T-helper 1 cell treated with Interleukin-12 subunit alpha and Interleukin-12 subunit beta and Interleukin-4 antibody, amounts not matched to agents 30 ng/mL and 1 ng/mL, for 36 hours (primary cell): ENCODE results near the gene SS18L1. TPM values are rescaled to one million over a fixed set of nuclear protein-coding genes. Genes with fewer than 3 reads are reported as not detected.

Experiments
- intact Hi-C: fragments of 100-400 bp; cut with micrococcal nuclease; formaldehyde crosslinking; loops from one replicate; pipeline ENCODE4 v1.15.1; 2024
- total RNA-seq: library from RNA; stranded (reverse); gene quantifications from 2 replicates; pipeline ENCODE4 v1.2.3, GENCODE V29; 2022

The SS18L1 gene, protein sequence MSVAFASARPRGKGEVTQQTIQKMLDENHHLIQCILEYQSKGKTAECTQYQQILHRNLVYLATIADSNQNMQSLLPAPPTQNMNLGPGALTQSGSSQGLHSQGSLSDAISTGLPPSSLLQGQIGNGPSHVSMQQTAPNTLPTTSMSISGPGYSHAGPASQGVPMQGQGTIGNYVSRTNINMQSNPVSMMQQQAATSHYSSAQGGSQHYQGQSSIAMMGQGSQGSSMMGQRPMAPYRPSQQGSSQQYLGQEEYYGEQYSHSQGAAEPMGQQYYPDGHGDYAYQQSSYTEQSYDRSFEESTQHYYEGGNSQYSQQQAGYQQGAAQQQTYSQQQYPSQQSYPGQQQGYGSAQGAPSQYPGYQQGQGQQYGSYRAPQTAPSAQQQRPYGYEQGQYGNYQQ
- total RNA-seq: 19.7 and 20.4 TPM in 2 replicates

DNA sequence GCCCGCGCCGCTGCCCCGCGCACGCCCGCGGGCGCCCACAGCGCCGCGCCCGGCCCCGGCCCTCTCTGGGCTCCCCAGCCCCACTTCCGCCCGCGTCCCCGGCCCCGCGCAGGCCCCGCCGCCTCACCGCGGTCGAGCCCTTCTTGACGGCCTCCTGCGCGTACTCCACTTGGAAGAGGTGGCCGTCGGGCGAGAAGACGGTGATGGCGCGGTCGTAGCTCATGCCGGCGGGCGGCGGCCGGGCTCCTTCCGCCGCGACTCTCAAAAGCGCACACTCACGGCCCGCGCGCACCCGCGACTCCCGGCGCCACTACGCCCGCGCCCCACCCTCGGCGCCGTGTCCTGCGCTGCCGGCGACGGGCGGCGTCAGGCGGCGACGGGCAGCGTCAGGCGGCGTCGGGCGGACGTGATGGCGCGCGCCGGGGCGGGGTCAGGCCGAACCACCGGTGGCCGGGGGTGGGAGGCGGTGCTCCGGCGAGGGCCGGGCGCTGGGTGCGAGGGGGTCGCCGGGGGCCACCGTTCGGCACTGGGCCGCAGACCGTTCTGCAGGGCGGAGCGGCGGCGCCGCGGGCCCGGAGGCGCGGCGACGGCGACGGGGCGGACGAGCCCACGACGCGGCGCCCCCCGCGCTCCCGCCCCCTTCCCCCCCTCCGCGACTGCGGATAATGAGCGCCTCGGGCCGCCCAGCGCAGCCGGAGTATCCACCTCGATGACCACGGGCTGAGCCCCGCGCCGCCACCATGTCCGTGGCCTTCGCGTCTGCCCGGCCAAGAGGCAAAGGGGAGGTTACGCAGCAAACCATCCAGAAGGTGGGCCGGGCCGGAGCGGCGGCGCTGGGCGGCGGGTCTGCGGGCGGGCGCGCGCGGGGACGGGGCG, at the start of gene SS18L1, which contains the start of gene PSMA7:
SS18L1 (plus strand) TSS at position 689 of the 876 bp plus-strand sequence; CDS start at position 741, 52 bp downstream.
PSMA7 (minus strand) TSS at position 314 of the 876 bp plus-strand sequence; CDS start at position 223, 91 bp downstream.
- intact Hi-C loops: loop anchor here (1.0 to 5.0 kb wide), 5 partner anchors 21 to 244 kb away; partner anchors contain the start of genes ADRM1, LSM14B, OSBPL2 and RPS21

DNA sequence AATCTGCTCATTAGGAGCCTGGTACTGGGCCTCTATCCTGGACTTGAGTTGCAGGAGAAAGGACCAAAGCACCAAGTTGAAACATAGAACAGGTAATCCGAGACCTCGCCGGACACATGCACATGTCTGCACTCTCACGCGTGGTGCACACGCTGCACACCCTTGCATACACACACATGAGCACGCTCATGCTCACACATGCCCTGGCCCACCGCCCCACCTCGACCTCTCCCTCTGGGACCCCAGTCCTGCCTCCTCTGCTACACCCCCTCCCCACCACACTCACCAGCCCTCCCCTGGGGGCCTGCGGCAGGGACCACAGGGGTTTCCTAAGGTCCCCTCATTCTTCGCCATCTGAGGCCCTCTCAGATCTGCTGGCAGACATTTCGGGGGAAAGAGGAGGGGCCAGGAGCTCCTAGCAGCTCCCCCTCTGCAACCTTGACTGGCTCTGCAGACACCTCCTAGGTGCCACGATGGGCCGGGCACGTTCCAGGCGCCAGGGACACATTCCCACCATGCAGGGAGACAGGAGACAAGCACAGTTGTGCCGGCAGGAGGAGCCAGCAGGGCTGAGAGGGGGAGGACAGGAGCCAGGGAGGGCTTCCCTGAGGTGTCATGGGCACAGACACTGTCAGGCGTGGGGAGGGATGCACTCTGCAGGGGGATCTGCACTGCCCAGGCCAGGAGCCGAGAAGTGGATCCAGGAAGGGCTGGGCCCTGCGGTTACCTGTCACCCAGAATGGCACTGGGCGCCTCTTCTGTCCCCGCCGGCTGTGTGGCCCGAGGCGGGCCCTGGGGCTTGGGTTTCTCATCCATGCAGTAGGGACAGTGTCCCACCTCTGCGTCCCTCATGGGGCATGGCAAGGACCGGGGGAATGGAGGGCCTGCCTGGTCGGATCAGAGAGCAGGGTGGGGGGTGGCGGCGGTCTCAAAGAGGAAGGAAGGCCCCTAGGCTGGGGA, 46.9 kb upstream of the SS18L1 start:
- intact Hi-C loops: no loop called here

DNA sequence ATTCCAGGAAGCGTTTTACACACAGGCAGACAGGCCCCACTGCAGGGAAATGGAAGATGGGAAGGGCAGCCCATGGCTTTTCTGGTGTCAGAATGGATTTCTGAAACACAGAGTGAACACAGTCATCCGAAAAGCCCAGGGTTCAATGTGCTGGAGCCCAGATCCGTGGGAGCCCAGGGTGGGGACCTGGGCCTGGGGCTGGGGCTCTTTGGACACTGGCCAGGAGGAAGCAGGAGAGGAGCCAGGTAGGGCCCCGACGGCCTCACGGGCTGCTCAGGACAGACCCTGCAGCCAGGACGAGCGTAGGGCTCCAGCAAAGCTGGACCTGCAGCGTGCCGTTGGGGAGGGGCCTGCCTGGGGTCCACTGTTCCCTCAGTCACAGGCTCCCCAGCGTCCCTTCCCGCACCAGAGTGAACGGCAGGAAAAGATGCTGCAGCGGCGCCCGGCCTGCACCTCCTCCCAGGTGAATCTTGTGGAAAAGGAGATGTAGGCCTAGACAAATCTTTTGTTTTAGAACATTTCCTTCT, 45.6 kb upstream of the SS18L1 start:
- intact Hi-C loops: no loop called here

DNA sequence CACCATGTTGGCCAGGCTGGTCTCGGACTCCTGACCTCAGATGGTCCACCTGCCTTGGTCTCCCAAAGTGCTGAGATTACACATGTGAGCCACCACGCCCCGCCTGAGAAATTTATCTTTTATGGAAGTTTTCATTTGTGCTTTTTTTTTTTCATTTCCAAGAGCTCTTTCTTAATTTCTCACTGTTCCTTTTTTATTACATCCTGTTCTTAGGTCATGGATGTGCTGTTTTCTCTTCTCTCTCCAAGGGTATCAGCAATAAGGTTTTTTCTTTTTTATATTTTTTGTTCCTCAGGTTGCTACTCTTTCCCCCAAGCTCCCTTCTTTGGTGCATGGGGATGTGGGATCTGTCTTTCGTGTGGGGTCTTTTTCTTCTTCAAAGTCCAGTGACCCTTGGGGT, 42.5 kb upstream of the SS18L1 start:
- intact Hi-C loops: no loop called here

DNA sequence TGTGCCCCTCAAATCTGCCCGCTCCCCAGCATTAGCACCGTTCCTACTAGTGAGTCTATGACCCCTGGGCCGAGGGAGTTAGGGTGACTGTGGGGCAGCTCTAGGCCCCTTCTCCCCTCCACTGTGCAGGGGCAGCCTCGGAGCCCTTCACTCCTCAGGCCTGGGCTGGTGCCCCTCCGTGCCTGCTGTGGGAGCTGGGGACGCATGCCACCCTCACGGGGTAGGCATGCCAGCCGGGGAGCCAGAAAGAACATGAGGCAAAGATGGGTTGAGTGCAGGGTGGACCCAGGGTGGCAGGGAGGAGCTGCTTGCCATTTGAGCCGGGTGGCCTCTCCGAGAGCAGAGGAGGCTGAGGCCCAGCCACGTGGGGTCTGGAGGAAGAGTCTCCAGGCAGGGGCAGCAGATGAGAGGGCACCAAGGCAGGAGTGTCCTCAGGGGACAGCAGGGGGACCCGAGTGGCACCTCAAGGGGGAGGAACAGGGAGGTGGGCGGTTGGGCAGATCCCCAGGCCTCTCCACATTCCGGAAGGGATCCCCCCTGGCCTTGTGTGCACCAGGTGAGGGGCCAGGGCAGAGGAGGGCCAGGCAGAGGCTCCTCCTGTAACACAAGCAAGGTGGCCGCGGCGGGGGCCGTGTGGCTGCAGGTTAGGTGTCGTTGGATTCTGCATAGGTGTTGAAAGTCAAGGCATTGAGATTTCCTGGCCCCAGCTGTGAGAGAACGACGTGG, 39.9 kb upstream of the SS18L1 start:
- intact Hi-C loops: no loop called here

DNA sequence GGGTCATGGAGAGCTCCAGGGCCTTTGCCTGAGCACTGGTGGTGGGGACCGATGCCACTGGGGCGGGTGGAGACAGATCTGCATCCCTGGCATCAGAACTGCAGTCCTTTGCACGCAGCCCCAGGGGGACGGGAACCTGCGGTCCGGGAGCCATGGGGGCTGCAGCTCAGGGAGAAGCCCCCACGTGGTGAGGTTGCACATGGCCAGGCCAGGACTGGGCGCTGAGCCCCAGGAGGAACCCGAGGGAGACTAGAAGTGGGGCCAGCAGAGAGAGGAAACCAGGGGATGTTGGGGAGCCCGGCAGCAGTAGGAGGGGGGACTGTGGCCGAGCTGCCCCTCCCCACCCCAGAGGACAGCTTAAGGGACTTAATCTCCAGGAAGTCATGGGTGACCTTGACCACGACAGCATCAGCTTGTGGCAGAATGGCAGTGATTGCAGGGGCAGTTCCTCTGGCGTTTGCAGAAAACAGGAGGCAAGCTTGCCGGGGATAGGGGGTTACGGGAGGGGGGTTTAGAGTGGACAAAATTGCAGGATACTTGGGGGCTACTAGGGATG, 39.3 kb upstream of the SS18L1 start:
- intact Hi-C loops: no loop called here

DNA sequence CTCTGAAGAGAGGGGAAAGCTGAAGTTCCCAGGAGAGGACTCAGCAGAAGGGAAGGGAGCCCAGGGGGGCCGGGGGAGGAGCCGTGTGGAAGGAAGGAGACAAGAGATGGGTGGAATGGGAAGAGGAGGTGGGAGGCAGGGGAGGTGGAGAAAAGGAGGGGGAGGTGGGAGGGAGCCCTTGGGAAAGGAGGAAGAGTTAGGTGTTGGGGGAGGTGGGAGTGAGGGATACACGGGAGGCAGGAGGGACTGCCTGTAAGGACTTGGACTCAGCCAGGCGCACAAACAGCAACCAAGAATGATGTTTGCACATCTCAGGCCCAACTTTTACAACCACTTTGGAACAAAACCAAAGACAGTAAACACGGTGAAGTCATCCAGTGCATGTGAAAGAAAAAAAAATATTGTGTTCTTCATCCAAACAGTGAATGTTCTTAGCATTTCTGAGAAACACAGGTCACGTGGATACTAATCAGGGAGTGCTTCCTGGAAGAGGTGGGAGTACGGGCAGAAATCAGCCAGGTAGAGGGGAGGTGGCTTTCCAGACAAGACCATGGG, 38.7 kb upstream of the SS18L1 start:
- intact Hi-C loops: no loop called here

DNA sequence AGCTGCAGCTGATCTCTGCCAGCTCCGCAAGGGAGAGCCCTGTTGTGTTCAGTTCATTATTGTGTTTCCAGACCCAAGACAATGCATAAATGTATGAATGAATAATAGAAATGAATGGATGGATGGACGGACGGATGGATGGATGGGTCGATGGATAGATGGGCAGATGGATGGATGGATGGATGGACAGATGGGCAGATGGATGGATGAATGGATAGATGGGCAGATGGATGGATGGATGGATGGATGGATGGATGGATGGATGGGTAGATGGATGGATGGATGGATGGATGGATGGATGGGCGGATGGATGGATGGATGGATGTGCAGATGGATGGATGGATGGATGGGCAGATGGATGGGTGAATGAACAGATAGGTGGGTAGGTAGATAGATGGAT, 38.0 kb upstream of the SS18L1 start:
- intact Hi-C loops: no loop called here

DNA sequence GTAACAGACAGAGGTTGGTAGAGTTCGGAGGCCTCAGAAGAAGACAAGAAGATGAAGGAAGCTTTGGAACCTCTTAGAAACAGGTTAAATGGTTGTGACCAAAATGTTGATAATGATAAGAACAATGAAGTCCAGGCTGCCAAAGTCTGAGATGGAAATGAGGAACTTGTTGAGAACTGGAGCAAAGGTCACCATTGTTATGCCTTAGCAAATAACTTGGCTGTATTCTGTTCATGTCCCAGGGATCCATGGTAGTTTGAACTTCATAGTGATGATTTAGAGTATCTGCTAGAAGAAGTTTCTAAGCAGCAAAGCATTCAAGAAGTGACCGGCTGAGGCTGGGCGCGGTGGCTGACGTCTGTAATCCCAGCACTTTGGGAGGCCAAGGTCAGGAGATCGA, 32.4 kb upstream of the SS18L1 start:
- intact Hi-C loops: no loop called here

DNA sequence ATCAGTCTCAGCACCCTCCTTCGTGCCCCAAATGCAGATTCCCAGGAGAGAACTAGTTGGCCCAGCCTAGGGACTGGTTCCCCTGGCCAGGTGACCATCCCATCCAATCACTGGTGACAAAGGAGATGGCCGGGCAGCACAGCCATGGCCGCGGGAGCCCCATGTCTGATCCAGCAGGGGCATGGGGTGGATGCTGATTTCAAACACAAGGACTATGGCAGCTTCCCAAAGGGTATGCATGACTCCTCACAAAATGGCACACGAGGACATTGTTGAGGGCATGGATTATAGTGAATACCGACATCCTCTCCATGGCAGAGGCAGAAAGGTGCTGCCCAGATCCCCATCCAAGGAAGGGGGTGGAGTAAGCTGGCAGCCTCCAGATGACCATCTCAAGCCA, 31.2 kb upstream of the SS18L1 start:
- intact Hi-C loops: no loop called here

DNA sequence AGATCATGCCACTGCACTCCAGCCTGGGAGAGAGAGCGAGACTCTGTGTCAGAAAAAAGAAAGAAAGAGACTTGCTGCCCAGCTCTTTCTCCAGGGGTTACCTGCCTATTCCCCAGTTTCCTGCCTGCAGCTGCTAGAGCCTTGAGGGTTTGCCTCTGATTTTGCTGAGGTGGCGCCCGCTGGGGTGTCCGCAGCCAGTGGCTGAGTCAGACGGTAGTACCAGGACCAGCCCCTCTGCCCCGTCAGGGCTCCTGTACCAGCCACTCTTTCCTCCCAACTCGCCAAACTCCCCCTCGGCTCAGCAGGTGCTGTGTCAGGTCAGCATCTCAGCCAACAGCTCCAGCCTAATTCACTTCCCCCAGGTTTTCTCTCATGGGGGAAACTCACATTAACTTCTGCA, 28.7 kb upstream of the SS18L1 start:
- intact Hi-C loops: no loop called here

DNA sequence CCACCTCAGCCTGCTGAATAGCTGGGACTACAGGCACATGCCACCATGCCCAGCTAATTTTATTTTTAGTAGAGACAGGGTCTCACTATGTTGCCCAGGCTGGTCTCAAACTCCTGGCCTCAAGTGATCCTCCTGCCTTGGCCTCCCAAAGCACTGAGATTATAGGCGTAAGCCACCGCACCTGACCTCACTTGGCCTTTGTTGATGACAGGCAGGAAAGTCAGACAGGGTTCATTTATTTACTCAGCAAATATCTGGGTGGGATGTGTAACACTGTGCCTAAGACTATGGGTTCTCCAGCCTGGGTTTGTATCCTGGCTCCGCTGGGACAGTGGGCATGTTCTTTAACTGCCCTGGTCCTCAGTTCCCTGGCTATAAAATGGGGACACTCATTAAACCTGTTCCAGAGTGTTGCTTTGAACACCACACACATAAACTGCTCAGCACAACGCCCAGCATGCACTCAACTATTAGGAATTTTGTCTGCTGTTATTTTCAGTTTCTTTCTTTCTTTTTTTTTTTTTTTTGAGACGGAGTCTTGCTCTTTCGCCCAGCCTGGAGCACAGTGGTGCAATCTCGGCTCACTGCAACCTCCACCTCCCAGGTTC, 27.7 kb upstream of the SS18L1 start:
- intact Hi-C loops: loop anchor here (2.0 kb wide), 1 partner anchor 27 kb away; no protein-coding TSS in a partner anchor

DNA sequence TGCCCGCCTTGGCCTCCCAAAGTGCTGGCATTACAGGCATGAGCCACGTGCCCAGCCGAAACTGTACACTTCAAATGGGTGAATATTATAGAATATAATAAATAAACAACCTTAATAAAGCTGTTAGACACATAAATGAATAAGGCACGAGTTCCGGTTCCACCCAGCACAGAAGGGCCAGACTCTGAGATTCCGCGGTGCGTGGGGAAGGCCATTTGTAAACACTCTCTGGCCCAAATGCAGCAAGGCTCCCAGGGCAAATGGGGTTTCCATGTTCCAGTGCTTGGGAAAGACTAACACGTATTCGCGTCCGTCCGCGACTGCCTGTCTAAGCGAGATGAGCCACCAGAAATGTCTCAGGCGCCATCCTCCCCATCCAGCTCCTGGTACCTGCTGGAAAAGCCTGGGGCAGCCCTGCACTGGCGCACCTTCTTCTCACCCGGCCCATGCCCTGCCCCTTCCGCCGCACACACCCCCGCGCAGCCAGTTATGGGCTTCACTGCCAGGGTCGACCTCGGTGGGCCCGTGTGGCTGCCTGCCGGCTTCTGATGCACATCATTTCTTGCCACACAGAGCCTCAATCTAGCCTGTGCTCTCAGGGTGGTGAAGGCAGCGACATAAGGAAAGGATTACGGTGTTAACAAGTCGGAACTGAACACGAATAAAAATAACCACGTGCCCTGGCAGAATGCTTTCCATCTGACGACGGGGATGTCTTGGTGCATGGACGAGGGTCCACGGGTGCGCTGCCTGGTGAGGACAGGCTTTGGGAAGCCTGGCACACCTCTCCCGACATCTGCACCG, 26.8 kb upstream of the SS18L1 start:
- intact Hi-C loops: loop anchor here (2.0 kb wide), 1 partner anchor 28 kb away; no protein-coding TSS in a partner anchor

DNA sequence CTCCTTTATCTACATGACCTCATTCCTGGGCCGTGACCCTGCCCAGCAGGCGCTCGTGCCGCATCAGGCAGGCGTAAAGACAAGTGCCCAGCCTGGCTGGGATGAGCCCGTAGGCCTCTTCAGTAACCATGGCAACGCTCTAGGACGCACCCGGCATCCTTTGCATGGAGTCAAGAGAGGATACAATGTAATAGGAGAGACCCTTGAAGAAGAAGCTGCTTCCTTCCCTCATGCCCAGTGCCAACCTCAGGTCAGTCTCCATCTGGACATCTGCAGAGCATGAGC, 26.3 kb upstream of the SS18L1 start:
- intact Hi-C loops: loop anchor here (2.0 kb wide), 1 partner anchor 29 kb away; no protein-coding TSS in a partner anchor

DNA sequence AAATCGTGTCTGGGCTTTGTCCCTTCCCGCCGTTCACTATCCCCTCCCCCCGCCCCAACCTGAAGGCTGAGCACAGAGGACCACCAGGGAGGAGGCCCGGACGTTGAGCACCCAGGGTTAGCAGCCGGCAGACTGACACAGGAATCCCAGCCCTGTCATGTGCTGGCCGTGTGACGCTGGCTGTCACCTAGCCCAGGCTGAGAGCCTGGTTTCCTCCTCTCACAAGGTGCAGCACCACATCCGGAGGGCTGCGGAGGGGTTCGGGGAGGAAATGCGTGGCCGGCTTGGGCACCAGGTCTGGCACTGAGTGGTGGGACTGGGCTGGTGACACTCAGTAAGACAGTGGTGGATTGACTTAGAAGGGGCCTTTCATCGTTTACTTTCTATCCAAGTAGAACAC, 25.9 kb upstream of the SS18L1 start:
- intact Hi-C loops: loop anchor here (2.0 kb wide), 1 partner anchor 29 kb away; no protein-coding TSS in a partner anchor

DNA sequence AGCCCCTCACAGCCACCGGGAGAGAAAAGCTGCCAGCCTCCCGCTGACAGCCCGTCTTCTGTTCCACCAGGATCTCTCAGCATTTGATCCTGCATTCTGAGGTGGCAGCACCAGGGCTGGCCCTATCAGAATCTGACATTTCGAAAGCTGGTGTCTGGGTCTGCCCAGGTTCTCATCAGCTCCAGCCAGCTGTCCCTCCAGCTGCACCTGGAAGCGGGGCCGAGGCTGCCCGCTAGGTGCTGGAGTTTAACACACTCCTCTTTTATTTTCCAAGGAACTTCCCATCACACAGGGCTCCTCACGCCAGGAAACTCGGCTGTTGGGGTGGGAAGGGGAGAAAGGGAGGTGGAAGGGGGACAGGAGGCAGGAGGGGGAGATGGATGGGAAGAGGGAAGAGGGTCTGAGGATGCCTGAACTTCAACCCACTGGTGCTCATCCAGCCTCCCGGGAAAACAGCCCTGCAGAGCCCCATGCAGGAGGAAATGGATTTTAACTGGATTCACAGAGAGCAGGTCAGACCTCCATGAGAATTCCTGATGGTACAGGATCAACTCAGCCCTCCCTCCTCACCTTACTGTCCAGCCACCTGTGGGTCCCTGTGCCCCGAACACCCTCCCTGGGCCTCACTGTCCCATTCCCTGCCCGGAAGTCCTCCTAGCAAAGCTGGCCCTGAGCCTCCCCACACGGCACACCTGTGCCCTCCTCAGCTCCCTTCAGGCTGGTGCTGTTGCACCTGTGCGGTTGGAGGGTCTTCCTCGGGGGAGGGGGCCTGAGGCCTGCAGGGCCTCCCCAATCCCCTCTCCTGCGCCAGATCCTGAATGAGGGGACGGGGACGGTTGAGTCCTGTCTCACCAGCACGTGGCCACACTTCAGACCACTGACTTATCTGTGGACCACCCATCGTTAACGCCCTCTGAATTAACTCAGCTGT, 25.2 kb upstream of the SS18L1 start:
- intact Hi-C loops: no loop called here

DNA sequence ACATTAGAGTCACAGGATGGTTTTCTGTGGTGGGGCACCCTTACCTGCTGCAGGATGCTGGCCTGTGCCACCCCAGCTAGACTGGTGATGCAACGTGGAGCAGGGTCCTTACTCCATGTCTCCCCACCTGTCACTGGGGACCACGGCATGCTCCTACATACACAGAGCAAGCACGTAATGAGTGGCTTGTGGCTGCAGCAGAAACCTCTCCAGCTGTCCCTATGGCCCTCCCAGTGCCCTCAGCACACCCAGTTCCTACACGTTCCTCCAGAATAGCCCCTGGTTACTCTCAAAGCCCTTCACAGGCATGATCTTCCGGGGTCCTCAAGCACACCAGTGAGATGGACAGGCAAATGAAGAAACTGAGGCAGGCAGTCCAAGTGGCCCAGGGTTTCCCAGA, 24.5 kb upstream of the SS18L1 start:
- intact Hi-C loops: no loop called here
